ENCODE results near the gene SPSB3.

The SPSB3 gene

DNA sequence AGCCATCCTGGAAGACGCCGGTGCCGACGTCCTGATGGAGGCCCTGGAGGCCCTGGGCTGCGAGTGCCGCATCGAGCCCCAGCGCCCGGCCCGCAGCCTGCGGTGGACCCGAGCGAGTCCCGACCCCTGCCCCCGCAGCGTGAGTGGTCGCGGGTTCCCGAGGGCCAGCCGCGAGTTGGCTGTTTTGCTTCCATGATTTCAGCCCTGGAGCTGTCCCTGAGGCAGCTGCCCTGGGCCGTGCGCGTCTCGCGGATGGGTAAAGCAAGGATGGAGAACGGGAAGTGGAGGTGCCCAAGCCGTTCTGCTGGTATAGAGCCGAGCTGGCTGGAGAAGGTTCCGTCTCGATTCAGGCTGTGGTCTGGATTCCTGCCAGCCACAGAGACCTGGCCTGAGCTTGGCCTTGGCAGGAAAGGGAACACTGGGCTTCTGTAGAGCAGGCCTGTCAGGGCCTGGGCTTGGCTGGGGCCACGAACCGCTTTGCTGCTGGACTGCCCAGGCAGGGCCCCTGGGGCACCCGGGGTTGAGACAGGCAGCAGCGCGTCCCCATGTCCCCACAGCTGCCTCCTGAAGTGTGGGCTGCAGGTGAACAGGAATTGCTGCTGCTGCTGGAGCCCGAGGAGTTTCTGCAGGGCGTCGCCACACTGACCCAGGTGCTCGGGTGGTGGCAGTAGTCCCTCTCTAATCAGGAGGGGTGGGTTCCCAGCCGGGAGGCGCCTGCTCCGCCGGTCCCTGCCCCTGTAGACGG lies 8.5 kb downstream of the SPSB3 start:
- peak overlapping the region; percentile 10 for H3K27ac ChIP-seq (ENCODE audit: low read depth, low read length)
- no peak overlapping the region for H2BK5ac ChIP-seq (ENCODE audit: low read length)
- H3K36me3 ChIP-seq (ENCODE audit: control insufficient read depth, insufficient read depth, low read length): no peaks in the 10 kb centered on the region

DNA sequence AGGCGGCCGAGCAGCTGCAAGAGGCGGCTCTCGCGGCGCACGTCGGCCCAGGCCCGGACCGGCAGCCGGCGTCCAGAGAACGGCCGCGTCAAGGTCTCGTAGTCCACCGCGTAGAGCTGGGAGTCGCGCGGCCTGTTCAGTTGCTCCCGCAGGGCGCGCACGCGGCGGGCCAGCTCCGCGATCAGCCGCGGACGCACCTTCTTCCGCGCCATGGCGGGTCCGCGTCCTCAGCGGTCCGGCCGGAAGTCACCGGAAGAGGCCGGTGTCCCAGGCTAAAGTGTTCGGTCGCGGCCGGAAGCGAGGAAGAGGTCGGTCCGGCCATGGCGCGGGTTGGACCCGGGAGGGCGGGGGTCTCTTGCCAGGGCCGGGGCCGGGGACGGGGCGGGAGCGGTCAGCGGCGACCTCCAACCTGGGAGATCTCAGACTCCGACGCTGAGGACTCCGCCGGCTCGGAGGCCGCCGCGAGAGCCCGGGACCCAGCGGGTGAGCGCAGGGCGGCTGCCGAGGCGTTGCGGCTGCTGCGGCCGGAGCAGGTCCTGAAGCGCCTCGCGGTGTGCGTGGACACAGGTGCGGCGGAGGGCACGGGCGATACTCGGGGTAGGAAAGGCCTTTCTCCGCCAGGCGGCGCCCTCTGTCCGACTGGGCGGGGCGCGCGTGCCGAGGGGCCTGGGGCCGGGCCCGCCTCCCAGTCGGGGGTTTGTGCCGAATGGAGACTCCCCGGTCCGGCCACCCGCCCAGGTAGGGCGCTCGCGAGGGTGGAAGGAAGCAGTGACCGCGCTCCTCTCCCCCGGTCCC lies 9.3 kb downstream of the SPSB3 start, which contains the start of gene MRPS34:
TSS of gene MRPS34 (minus strand) at position 227 of the 795 bp plus-strand sequence. CDS start at position 212, 15 bp downstream.
- H3K18ac ChIP-seq (ENCODE audit: low read length): peak within 1 kb of the TSS; percentile 78
- peak within 1 kb of the TSS; percentile 85 for H2AK5ac ChIP-seq (ENCODE audit: low read length)
- peak; percentile 92 for DNase-seq
- no peak within 1 kb of the TSS for H2BK120ac ChIP-seq (ENCODE audit: low read depth, low read length)
- H4K8ac ChIP-seq (ENCODE audit: low read depth, low read length): no peak within 1 kb of the TSS
- no peaks in the 10 kb centered on the region for H3K4me1 ChIP-seq (ENCODE audit: control insufficient read depth, low read depth, low read length)
- peak within 1 kb of the TSS; percentile 99 for H3K56ac ChIP-seq (ENCODE audit: low read length)
- WGBS (ENCODE audit: extremely low coverage, insufficient coverage, low lambda C conversion rate): no CpG with 5 or more reads among the region's 108 CpGs
- no peak within 1 kb of the TSS for H4K5ac ChIP-seq (ENCODE audit: low read length)
- H3K23ac ChIP-seq (ENCODE audit: low read length): peak within 1 kb of the TSS; percentile 80
- peak within 1 kb of the TSS; percentile 85 for H3K4me2 ChIP-seq (ENCODE audit: low read length)
- H2BK5ac ChIP-seq (ENCODE audit: low read length): no peak within 1 kb of the TSS
- H3K4ac ChIP-seq (ENCODE audit: low read depth, low read length): peak within 1 kb of the TSS; percentile 79
- no peaks in the 10 kb centered on the region for H3K36me3 ChIP-seq (ENCODE audit: control insufficient read depth, insufficient read depth, low read length)
- H3K79me1 ChIP-seq (ENCODE audit: low read length): peaks cover 8% of the 10 kb centered on the region
- no peaks in the 10 kb centered on the region for H3K27me3 ChIP-seq (ENCODE audit: insufficient read depth, low read length, poor library complexity)
- no peak within 1 kb of the TSS for H2BK15ac ChIP-seq (replicated peaks; ENCODE audit: low read depth)
- peak within 1 kb of the TSS; percentile 87 for H3K27ac ChIP-seq (ENCODE audit: low read depth, low read length)
- peak within 1 kb of the TSS; percentile 97 for H3K4me3 ChIP-seq (ENCODE audit: low read length)
- H3K79me2 ChIP-seq (ENCODE audit: control insufficient read depth, insufficient read depth, low read length): peaks cover 11% of the 10 kb centered on the region
- H3K9ac ChIP-seq (ENCODE audit: low read length): peak within 1 kb of the TSS; percentile 93

More for the DNA sequence above, 8.5 kb downstream of the SPSB3 start:
- Histone ChIP-seq H4K8ac (ENCODE audit: low read depth, low read length) (no peak overlapping the region), H3K18ac (ENCODE audit: low read length) (no peak overlapping the region), H3K4ac (ENCODE audit: low read depth, low read length) (peak overlapping the region; percentile 25), H3K27me3 (ENCODE audit: insufficient read depth, low read length, poor library complexity) (no peaks in the 10 kb centered on the region), H3K9ac (ENCODE audit: low read length) (peak overlapping the region; percentile 91), H3K4me1 (ENCODE audit: control insufficient read depth, low read depth, low read length) (no peaks in the 10 kb centered on the region), H3K23ac (ENCODE audit: low read length) (no peak overlapping the region), H3K4me2 (ENCODE audit: low read length) (peak overlapping the region; percentile 56), H2AK5ac (ENCODE audit: low read length) (no peak overlapping the region), H3K56ac (ENCODE audit: low read length) (peak overlapping the region; percentile 94), H3K4me3 (ENCODE audit: low read length) (peak overlapping the region; percentile 62), H4K5ac (ENCODE audit: low read length) (no peak overlapping the region), H2BK15ac (replicated peaks; ENCODE audit: low read depth) (no peak overlapping the region), H2BK120ac (ENCODE audit: low read depth, low read length) (no peak overlapping the region), H3K79me2 (ENCODE audit: control insufficient read depth, insufficient read depth, low read length) (peaks cover 11% of the 10 kb centered on the region), H3K79me1 (ENCODE audit: low read length) (peaks cover 8% of the 10 kb centered on the region)
- DNase-seq: no peak
- no CpG with 5 or more reads among the region's 45 CpGs for WGBS (ENCODE audit: extremely low coverage, insufficient coverage, low lambda C conversion rate)

DNA sequence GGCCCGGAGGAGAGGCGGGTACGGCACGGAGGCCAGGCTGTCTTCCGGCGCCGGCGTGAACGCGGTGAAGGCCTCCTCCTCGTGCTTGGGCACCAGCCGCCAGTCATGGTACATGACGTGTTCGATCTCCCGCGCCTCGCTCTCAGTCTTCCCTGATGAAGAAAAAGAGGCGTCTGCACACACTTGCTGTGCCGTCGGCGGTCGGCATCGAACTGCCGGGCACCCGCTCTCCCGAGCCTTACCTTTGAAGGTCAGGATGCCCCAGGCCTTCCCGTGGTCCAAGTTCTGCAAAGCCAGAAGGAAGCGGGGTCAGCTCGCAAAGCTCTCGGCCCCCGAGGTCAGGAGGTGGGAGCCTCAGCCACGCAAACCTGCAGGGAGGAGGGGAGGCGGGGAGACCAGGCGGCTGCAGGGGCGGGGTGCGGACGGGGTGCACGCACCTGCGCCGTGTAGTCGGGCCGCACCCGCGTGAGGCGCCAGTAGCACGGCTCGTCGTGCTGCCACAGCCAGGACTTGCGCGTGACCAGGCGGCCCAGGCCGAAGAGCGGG lies 9.9 kb downstream of the SPSB3 start, which contains the start of gene EME2:
TSS of gene EME2 (plus strand) at position 449 of the 546 bp plus-strand sequence. CDS start 418 bp downstream, outside the sequence.
- Histone ChIP-seq H3K4me1 (ENCODE audit: control insufficient read depth, low read depth, low read length) (no peaks in the 10 kb centered on the region), H3K4me3 (ENCODE audit: low read length) (peak within 1 kb of the TSS; percentile 97), H4K8ac (ENCODE audit: low read depth, low read length) (no peak within 1 kb of the TSS), H3K56ac (ENCODE audit: low read length) (peak within 1 kb of the TSS; percentile 99), H3K4ac (ENCODE audit: low read depth, low read length) (peak within 1 kb of the TSS; percentile 79), H3K27ac (ENCODE audit: low read depth, low read length) (peak within 1 kb of the TSS; percentile 87), H3K9ac (ENCODE audit: low read length) (peak within 1 kb of the TSS; percentile 93), H3K4me2 (ENCODE audit: low read length) (peak within 1 kb of the TSS; percentile 85), H4K5ac (ENCODE audit: low read length) (no peak within 1 kb of the TSS), H2BK120ac (ENCODE audit: low read depth, low read length) (no peak within 1 kb of the TSS), H2AK5ac (ENCODE audit: low read length) (peak within 1 kb of the TSS; percentile 85), H2BK15ac (replicated peaks; ENCODE audit: low read depth) (no peak within 1 kb of the TSS), H3K79me1 (ENCODE audit: low read length) (peaks cover 8% of the 10 kb centered on the region), H3K36me3 (ENCODE audit: control insufficient read depth, insufficient read depth, low read length) (no peaks in the 10 kb centered on the region), H3K27me3 (ENCODE audit: insufficient read depth, low read length, poor library complexity) (no peaks in the 10 kb centered on the region), H3K23ac (ENCODE audit: low read length) (peak within 1 kb of the TSS; percentile 80), H3K18ac (ENCODE audit: low read length) (peak within 1 kb of the TSS; percentile 78), H2BK5ac (ENCODE audit: low read length) (peak within 1 kb of the TSS; percentile 31), H3K79me2 (ENCODE audit: control insufficient read depth, insufficient read depth, low read length) (peaks cover 11% of the 10 kb centered on the region)
- WGBS (ENCODE audit: extremely low coverage, insufficient coverage, low lambda C conversion rate): no CpG with 5 or more reads among the region's 53 CpGs
- no peak for DNase-seq

DNA sequence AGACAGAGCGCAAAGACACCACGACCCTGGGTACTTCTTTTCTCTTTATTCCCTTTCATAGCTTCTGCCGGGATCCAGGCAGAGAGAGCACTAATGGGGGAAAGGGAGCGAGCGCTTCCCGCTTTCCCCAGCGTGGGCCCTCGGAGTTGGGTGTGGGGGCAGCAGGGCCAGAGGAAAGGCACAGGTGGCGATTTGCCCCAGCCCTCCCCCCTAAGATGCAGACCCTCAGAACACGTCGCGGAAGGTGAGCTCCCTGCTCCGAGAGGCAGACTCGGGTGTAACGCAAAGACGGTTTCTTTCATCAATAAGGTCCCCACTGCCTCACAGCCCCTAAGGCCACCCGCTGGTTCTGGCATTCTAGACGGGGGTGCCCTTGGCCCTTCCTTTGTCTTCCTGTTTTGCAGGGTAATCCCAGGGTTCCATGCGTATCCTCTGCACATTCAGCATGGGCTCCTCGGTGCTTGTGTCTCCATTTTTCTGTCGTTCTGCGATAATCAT lies 10.5 kb downstream of the SPSB3 start:
- Histone ChIP-seq H3K4me1 (ENCODE audit: control insufficient read depth, low read depth, low read length) (no peaks in the 10 kb centered on the region), H3K79me1 (ENCODE audit: low read length) (peaks cover 8% of the 10 kb centered on the region), H3K4ac (ENCODE audit: low read depth, low read length) (peak overlapping the region; percentile 79), H3K4me2 (ENCODE audit: low read length) (peak overlapping the region; percentile 85), H2BK5ac (ENCODE audit: low read length) (peak overlapping the region; percentile 31), H3K79me2 (ENCODE audit: control insufficient read depth, insufficient read depth, low read length) (peaks cover 11% of the 10 kb centered on the region), H3K56ac (ENCODE audit: low read length) (peak overlapping the region; percentile 99), H3K36me3 (ENCODE audit: control insufficient read depth, insufficient read depth, low read length) (no peaks in the 10 kb centered on the region), H3K4me3 (ENCODE audit: low read length) (peak overlapping the region; percentile 97), H2BK15ac (replicated peaks; ENCODE audit: low read depth) (no peak overlapping the region), H3K9ac (ENCODE audit: low read length) (peak overlapping the region; percentile 93), H3K27ac (ENCODE audit: low read depth, low read length) (peak overlapping the region; percentile 47), H2BK120ac (ENCODE audit: low read depth, low read length) (no peak overlapping the region), H4K5ac (ENCODE audit: low read length) (no peak overlapping the region), H2AK5ac (ENCODE audit: low read length) (peak overlapping the region; percentile 65), H3K27me3 (ENCODE audit: insufficient read depth, low read length, poor library complexity) (no peaks in the 10 kb centered on the region), H3K18ac (ENCODE audit: low read length) (no peak overlapping the region), H4K8ac (ENCODE audit: low read depth, low read length) (no peak overlapping the region), H3K23ac (ENCODE audit: low read length) (no peak overlapping the region)
- WGBS (ENCODE audit: extremely low coverage, insufficient coverage, low lambda C conversion rate): no CpG with 5 or more reads among the region's 22 CpGs
- peak; percentile 59 for DNase-seq

DNA sequence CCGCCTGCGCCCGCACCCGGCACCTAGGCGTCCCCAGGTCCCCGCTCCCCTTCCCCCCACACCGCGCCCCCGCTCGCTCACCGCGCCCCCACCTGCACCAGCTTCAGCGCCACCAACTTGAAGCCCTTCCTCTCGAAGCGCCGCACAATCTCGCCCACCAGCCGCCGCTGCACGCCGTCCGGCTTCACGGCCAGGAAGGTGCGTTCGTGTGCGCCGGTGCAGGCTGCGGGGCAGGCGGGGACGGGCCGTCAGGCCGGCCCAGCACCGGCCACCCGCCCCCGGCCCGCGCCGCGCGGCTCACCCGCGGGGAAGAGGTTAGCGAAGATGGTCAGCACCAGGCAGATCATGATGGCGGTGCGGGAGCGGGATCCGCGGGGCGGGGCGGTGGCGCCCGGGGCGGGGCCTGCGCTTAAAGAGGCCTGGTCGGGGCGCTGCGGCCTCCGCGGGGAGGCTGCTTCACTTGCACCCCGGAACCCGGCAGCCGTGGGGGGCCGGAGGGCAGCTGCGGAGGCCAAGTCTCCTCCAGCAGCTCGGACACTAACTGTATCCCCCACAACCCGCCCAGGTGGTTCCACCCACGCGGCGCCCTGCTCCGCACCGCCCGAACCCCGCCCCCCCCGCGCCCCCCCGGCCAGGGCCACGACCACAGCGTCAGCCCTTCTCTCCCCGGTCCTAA lies 11.0 kb downstream of the SPSB3 start, which contains the start of gene NME3:
TSS of gene NME3 (minus strand) at position 356 of the 676 bp plus-strand sequence. CDS start at position 347, 9 bp downstream.
- Histone ChIP-seq H4K8ac (ENCODE audit: low read depth, low read length) (no peak within 1 kb of the TSS), H4K5ac (ENCODE audit: low read length) (no peak within 1 kb of the TSS), H2BK15ac (replicated peaks; ENCODE audit: low read depth) (no peak within 1 kb of the TSS), H3K4me1 (ENCODE audit: control insufficient read depth, low read depth, low read length) (no peaks in the 10 kb centered on the region), H3K79me2 (ENCODE audit: control insufficient read depth, insufficient read depth, low read length) (peaks cover 11% of the 10 kb centered on the region), H2AK5ac (ENCODE audit: low read length) (peak within 1 kb of the TSS; percentile 65), H2BK5ac (ENCODE audit: low read length) (peak within 1 kb of the TSS; percentile 31), H3K4me2 (ENCODE audit: low read length) (peak within 1 kb of the TSS; percentile 85), H3K79me1 (ENCODE audit: low read length) (peaks cover 8% of the 10 kb centered on the region), H3K4me3 (ENCODE audit: low read length) (peak within 1 kb of the TSS; percentile 97), H2BK120ac (ENCODE audit: low read depth, low read length) (no peak within 1 kb of the TSS), H3K36me3 (ENCODE audit: control insufficient read depth, insufficient read depth, low read length) (no peaks in the 10 kb centered on the region), H3K23ac (ENCODE audit: low read length) (no peak within 1 kb of the TSS), H3K56ac (ENCODE audit: low read length) (peak within 1 kb of the TSS; percentile 99), H3K18ac (ENCODE audit: low read length) (peak within 1 kb of the TSS; percentile 46), H3K9ac (ENCODE audit: low read length) (peak within 1 kb of the TSS; percentile 93), H3K4ac (ENCODE audit: low read depth, low read length) (peak within 1 kb of the TSS; percentile 79), H3K27ac (ENCODE audit: low read depth, low read length) (peak within 1 kb of the TSS; percentile 47), H3K27me3 (ENCODE audit: insufficient read depth, low read length, poor library complexity) (no peaks in the 10 kb centered on the region)
- DNase-seq: peak; percentile 57
- no CpG with 5 or more reads among the region's 79 CpGs for WGBS (ENCODE audit: extremely low coverage, insufficient coverage, low lambda C conversion rate)

Measured in mesendoderm (in vitro differentiated cells).